ENCODE measurements around the gene KRTAP5-8. TPM values are rescaled to one million over a fixed set of nuclear protein-coding genes. Genes with fewer than 3 reads are reported as not detected.

The KRTAP5-8 gene
- total RNA-seq, 1 experiment from 2014 or later = not detected

DNA sequence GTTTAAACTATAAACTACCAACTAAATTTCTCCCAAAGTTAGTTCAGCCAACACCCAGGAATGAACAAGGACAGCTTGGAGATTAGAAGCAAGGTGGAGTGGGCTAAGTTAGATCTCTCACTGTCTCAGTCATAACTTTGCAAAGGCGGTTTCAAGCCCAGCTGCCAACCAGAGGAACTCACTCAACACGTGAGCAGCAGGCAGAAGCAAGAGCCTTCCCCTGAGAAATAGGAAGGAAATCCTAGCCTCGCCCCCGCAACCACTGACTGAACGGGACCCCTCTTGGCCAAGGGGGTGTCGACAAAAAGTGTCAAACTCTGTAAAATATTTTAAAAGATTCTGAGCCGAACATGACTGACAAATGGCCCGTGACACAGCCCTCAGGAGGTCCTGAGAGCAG lies 6.0 kb downstream of the KRTAP5-8 start:
- no peaks in the 10 kb centered on the region for H3K36me3 ChIP-seq (ENCODE audit: control insufficient read depth, insufficient read depth, low read length)
- POLR2A ChIA-PET = no interaction called here
- TF ChIP-seq, protein P1, sequence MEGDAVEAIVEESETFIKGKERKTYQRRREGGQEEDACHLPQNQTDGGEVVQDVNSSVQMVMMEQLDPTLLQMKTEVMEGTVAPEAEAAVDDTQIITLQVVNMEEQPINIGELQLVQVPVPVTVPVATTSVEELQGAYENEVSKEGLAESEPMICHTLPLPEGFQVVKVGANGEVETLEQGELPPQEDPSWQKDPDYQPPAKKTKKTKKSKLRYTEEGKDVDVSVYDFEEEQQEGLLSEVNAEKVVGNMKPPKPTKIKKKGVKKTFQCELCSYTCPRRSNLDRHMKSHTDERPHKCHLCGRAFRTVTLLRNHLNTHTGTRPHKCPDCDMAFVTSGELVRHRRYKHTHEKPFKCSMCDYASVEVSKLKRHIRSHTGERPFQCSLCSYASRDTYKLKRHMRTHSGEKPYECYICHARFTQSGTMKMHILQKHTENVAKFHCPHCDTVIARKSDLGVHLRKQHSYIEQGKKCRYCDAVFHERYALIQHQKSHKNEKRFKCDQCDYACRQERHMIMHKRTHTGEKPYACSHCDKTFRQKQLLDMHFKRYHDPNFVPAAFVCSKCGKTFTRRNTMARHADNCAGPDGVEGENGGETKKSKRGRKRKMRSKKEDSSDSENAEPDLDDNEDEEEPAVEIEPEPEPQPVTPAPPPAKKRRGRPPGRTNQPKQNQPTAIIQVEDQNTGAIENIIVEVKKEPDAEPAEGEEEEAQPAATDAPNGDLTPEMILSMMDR (IDR thresholded peaks at IDR 0.05) = no peak
- TF ChIP-seq POLR2AphosphoS5 (IDR thresholded peaks at IDR 0.05; ENCODE audit: low read depth, low read length) = no peak
- TF ChIP-seq, protein P2, sequence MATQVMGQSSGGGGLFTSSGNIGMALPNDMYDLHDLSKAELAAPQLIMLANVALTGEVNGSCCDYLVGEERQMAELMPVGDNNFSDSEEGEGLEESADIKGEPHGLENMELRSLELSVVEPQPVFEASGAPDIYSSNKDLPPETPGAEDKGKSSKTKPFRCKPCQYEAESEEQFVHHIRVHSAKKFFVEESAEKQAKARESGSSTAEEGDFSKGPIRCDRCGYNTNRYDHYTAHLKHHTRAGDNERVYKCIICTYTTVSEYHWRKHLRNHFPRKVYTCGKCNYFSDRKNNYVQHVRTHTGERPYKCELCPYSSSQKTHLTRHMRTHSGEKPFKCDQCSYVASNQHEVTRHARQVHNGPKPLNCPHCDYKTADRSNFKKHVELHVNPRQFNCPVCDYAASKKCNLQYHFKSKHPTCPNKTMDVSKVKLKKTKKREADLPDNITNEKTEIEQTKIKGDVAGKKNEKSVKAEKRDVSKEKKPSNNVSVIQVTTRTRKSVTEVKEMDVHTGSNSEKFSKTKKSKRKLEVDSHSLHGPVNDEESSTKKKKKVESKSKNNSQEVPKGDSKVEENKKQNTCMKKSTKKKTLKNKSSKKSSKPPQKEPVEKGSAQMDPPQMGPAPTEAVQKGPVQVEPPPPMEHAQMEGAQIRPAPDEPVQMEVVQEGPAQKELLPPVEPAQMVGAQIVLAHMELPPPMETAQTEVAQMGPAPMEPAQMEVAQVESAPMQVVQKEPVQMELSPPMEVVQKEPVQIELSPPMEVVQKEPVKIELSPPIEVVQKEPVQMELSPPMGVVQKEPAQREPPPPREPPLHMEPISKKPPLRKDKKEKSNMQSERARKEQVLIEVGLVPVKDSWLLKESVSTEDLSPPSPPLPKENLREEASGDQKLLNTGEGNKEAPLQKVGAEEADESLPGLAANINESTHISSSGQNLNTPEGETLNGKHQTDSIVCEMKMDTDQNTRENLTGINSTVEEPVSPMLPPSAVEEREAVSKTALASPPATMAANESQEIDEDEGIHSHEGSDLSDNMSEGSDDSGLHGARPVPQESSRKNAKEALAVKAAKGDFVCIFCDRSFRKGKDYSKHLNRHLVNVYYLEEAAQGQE (IDR thresholded peaks at IDR 0.05; ENCODE audit: insufficient read depth in 1 of 2, low read depth in 2 of 2, low read length in 1 of 2) = no peak
- TF ChIP-seq SIN3A (IDR thresholded peaks at IDR 0.05; ENCODE audit: borderline replicate concordance, insufficient read depth, low read depth, low read length) = no peak
- no peak for TF ChIP-seq TCF7L2 (IDR thresholded peaks at IDR 0.05; ENCODE audit: low read depth, low read length)
- no peaks in the 10 kb centered on the region for H3K4me1 ChIP-seq (ENCODE audit: control insufficient read depth, insufficient read depth, low read length)
- in situ Hi-C loops (cut with HindIII; ENCODE audit: low pct_unique_long_range_greater_than_20kb, low sequenced_read_pairs) (no loop called here), intact Hi-C loops (cut with micrococcal nuclease; ENCODE audit: unreplicated experiment) (no loop called here)
- no peak overlapping the region for H3K4me3 ChIP-seq (ENCODE audit: low read depth in 2 of 2, low read length in 2 of 2)
- H3K27me3 ChIP-seq (ENCODE audit: control insufficient read depth, insufficient read depth, low read length) = peaks cover 2% of the 10 kb centered on the region; the same call in 1 of the 2 replicates
- ATAC-seq (no peak), DNase-seq (ENCODE audit: low read depth, low spot score) (no peak)
- H3K9me3 ChIP-seq (ENCODE audit: control insufficient read depth, insufficient read depth, low read depth, low read length) = no peaks in the 10 kb centered on the region
- CTCF ChIA-PET = no interaction called here
- no peak overlapping the region for H3K27ac ChIP-seq (ENCODE audit: low read length)
- no TSS peak for BruUV-seq (replicated peaks)

DNA sequence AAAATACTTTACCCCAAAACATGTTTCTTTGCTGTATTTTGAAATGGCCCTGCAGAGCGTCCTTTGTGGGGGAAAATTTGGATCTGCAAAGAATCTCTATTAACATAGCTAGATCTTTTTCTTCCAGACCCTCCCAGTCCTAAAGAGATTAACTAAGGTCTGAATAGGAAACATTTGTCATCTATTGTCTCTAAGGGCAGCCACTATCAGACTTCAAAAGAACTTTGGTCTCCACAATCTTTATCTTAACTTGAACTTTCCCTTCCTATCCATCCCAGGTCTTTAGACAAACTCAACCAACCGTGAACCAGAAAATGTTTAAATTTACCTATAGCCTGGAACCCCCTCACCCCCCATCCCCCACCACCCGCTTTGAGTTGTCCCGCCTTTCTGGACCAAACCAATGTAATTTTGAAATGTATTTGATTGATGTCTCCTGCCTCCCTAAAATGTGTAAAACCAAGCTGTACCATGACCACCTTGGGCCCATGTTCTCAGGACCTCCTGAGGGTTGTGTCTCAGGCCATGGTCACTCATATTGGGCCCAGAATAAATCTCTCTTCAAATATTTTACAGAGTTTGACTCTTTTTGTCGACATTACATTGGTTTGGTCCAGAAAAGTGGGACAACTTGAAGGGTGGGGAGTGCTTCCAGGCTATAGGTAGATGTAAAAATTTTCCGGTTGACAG lies 6.8 kb downstream of the KRTAP5-8 start:
- Histone ChIP-seq H3K4me3 (ENCODE audit: low read depth in 2 of 2, low read length in 2 of 2) (no peak overlapping the region), H3K36me3 (ENCODE audit: control insufficient read depth, insufficient read depth, low read length) (no peaks in the 10 kb centered on the region), H3K4me1 (ENCODE audit: control insufficient read depth, insufficient read depth, low read length) (no peaks in the 10 kb centered on the region), H3K27ac (ENCODE audit: low read length) (no peak overlapping the region), H3K9me3 (ENCODE audit: control insufficient read depth, insufficient read depth, low read depth, low read length) (no peaks in the 10 kb centered on the region), H3K27me3 (ENCODE audit: control insufficient read depth, insufficient read depth, low read length) (peaks cover 2% of the 10 kb centered on the region; the same call in 1 of the 2 replicates)
- TF ChIP-seq POLR2AphosphoS5 (IDR thresholded peaks at IDR 0.05; ENCODE audit: low read depth, low read length) (no peak), SIN3A (IDR thresholded peaks at IDR 0.05; ENCODE audit: borderline replicate concordance, insufficient read depth, low read depth, low read length) (no peak), TCF7L2 (IDR thresholded peaks at IDR 0.05; ENCODE audit: low read depth, low read length) (no peak)
- TF ChIP-seq, protein P2 (IDR thresholded peaks at IDR 0.05; ENCODE audit: insufficient read depth in 1 of 2, low read depth in 2 of 2, low read length in 1 of 2) = no peak
- TF ChIP-seq, protein P1 (IDR thresholded peaks at IDR 0.05) = no peak
- BruUV-seq (replicated peaks) = no TSS peak
- POLR2A ChIA-PET = no interaction called here
- in situ Hi-C loops (cut with HindIII; ENCODE audit: low pct_unique_long_range_greater_than_20kb, low sequenced_read_pairs) = no loop called here
- no peak for ATAC-seq
- CTCF ChIA-PET = no interaction called here
- intact Hi-C loops (cut with micrococcal nuclease; ENCODE audit: unreplicated experiment) = no loop called here
- DNase-seq (ENCODE audit: low read depth, low spot score) = no peak
